Subcutaneous abdominal adipose tissue (tissue), 5 donors: ENCODE results near the gene RTN4RL2.

Experiments
- H3K27ac ChIP-seq: one replicate; pipeline ENCODE4 v1.7.0; 2013; ENCODE audit warnings: low read depth, mild to moderate bottlenecking, inconsistent platforms, low read length, moderate library complexity
- H3K27me3 ChIP-seq, 5 donors: one replicate each; pipeline ENCODE4 v1.7.0; 2013; ENCODE audit warnings: low read length in 5 of 5, inconsistent platforms in 1 of 5; ENCODE audit not compliant: control insufficient read depth in 5 of 5, insufficient read depth in 4 of 5
- H3K36me3 ChIP-seq, 5 donors: one replicate each; pipeline ENCODE4 v1.7.0; 2013; ENCODE audit warnings: low read length in 5 of 5; ENCODE audit not compliant: control insufficient read depth in 5 of 5, insufficient read depth in 5 of 5
- H3K4me1 ChIP-seq, 5 donors: one replicate each; pipeline ENCODE4 v1.7.0; 2013; ENCODE audit warnings: low read length in 5 of 5, mild to moderate bottlenecking in 3 of 5, moderate library complexity in 1 of 5; ENCODE audit not compliant: control insufficient read depth in 5 of 5, insufficient read depth in 5 of 5
- H3K4me3 ChIP-seq, 5 donors: one replicate each; pipeline ENCODE4 v1.7.0; 2013; ENCODE audit warnings: low read length in 5 of 5, low read depth in 1 of 5
- H3K9ac ChIP-seq, 5 donors: one replicate each; pipeline ENCODE4 v1.7.0; 2013; ENCODE audit warnings: low read length in 5 of 5, mild to moderate bottlenecking in 4 of 5, moderate library complexity in 3 of 5
- H3K9me3 ChIP-seq, 5 donors: one replicate each; pipeline ENCODE4 v1.7.0; 2013; ENCODE audit warnings: low read length in 5 of 5; ENCODE audit not compliant: control insufficient read depth in 5 of 5
- donor health status: healthy.
- donor health status: healthy.
- donor health status: healthy.
- donor health status: healthy.
- donor health status: healthy.

The RTN4RL2 gene

DNA sequence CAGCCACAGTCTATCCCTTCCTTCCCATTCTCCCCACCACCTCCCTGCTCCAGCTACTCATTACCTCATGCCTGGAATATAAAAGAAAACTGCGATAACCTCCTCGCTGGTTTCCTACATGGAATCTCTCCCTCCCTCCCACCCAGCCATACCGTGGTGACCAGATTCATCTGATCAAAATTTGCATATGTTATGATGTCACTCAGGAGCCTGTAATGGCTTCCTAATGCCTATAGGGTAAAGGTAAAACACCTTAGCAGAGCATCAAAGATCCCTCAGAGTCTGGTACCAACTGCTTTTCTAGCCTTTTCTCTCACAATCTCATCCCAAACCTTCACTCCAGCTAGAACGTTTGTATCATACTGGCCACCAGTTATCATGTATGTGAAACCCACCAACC, 19.6 kb downstream of the RTN4RL2 start:
- H3K4me1 ChIP-seq, result peaks cover 0 to 36% (median 27%) of the 10 kb centered on the region in 5 donors
- H3K27ac ChIP-seq, result no peak overlapping the region
- no peak overlapping the region for H3K9ac ChIP-seq
- peaks cover 0 to 8% (median 5%) of the 10 kb centered on the region in 5 donors for H3K36me3 ChIP-seq
- no peaks in the 10 kb centered on the region for H3K9me3 ChIP-seq
- no peak overlapping the region for H3K4me3 ChIP-seq
- H3K27me3 ChIP-seq, result peaks cover 7 to 23% (median 13%) of the 10 kb centered on the region in 5 donors

DNA sequence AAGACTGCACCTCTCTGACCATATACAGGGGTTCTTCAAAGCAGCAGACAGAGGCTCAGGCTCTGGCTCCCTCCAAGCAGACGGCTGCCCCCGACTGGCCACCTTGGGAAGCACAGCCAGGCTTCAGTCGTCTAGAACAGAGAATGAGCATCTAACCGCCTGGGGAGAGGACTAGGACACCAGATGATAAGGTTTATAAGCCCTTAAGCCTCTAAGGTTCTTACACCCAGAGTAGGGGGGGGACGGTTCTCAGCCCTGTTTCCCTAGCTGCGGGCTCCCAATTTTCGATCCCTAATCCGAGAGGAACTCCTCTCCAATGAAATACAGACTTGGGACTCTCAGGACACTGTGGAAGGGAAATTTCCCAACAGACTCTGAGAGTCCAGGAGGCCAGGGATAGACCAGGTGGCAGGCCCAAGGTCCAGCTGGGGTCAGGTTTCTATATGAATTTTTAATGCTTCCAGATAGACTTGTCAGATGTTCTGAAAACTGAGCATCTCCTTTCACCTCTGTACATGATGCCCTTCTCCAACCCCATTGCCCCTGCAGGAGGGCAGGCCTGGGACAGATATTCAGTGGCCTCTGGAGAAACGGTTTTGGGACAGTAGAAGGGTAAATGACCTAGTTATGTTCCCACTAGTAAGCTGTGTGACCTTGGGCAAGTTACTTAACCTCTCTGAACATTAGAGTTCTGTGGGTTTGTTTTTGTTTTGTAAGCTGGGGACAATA, 20.2 kb downstream of the RTN4RL2 start:
- Histone ChIP-seq H3K36me3 (peaks cover 0 to 14% (median 11%) of the 10 kb centered on the region in 5 donors), H3K9ac (no peak overlapping the region), H3K4me3 (no peak overlapping the region), H3K27me3 (peaks cover 7 to 16% (median 13%) of the 10 kb centered on the region in 5 donors), H3K4me1 (peaks cover 0 to 34% (median 26%) of the 10 kb centered on the region in 5 donors), H3K9me3 (no peaks in the 10 kb centered on the region), H3K27ac (no peak overlapping the region)

DNA sequence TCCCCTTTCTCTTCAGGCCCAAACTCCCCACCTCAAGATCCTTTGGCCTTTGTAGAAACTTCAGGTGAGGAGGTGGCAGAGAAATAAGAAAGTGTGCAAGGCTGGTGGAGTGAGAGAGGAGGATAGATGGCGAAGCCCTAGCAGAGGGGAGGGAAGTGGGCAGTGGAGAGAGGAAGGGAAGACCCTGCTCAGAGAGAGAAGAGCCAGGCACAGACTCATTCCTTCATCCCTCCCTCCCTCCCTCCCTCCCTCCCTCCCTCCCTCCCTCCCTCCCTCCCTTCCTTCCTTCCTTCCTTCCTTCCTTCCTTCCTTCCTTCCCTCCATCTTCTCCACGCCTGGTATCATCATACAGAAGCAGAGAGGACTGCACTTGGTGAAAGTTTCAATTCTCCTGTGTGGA, 21.0 kb downstream of the RTN4RL2 start:
- H3K4me3 ChIP-seq, result no peak overlapping the region
- H3K27ac ChIP-seq, result no peak overlapping the region
- H3K4me1 ChIP-seq, result peaks cover 0 to 27% (median 21%) of the 10 kb centered on the region in 5 donors
- H3K27me3 ChIP-seq, result peaks cover 7 to 13% (median 12%) of the 10 kb centered on the region in 5 donors
- H3K9ac ChIP-seq, result no peak overlapping the region
- H3K36me3 ChIP-seq, result peaks cover 0 to 20% (median 17%) of the 10 kb centered on the region in 5 donors
- H3K9me3 ChIP-seq, result no peaks in the 10 kb centered on the region

- no peak overlapping the region for H3K27ac ChIP-seq
- H3K36me3 ChIP-seq, result peaks cover 0 to 22% (median 21%) of the 10 kb centered on the region in 5 donors
- H3K9me3 ChIP-seq, result no peaks in the 10 kb centered on the region
- H3K4me3 ChIP-seq, result peak overlapping the region in 1 of 5 donors; percentile 49
- H3K4me1 ChIP-seq, result peaks cover 0 to 20% (median 15%) of the 10 kb centered on the region in 5 donors
- peaks cover 7 to 13% (median 8%) of the 10 kb centered on the region in 5 donors for H3K27me3 ChIP-seq
- H3K9ac ChIP-seq, result no peak overlapping the region
Observed at GRCh38 chr11:57481915-57482781, 21.8 kb downstream of the RTN4RL2 start.

GRCh38 chr11:57482782-57483561, 22.6 kb downstream of the RTN4RL2 start:
- Histone ChIP-seq H3K27ac (no peak overlapping the region), H3K9ac (no peak overlapping the region), H3K36me3 (peaks cover 0 to 31% (median 28%) of the 10 kb centered on the region in 5 donors), H3K4me1 (peaks cover 0 to 20% (median 15%) of the 10 kb centered on the region in 5 donors), H3K4me3 (peak overlapping the region in 3 of 5 donors; percentile 25 to 49 (median 42)), H3K9me3 (no peaks in the 10 kb centered on the region), H3K27me3 (peaks cover 7 to 13% (median 7%) of the 10 kb centered on the region in 5 donors)

DNA sequence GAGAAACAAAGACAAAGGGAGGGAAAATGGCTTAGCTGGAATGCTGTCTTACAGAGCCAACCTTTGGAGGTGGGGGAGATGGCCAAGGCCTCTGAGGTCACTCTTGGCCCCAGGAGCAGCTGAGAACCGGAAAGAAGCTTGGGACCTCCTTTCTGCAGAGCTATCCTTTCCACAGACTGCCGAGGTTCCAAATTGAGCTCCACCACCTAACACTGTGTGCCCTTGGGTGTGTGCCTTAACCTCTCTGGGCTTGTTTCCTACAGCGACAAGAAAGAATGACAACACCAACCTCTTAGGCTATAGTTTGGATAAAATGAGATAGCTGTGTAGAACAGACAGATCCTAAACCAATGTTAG, 23.2 kb downstream of the RTN4RL2 start:
- no peak overlapping the region for H3K4me3 ChIP-seq
- H3K27me3 ChIP-seq, result peaks cover 7 to 13% (median 7%) of the 10 kb centered on the region in 5 donors
- no peak overlapping the region for H3K9ac ChIP-seq
- no peak overlapping the region for H3K27ac ChIP-seq
- peaks cover 0 to 36% (median 33%) of the 10 kb centered on the region in 5 donors for H3K36me3 ChIP-seq
- H3K4me1 ChIP-seq, result peaks cover 0 to 20% (median 15%) of the 10 kb centered on the region in 5 donors
- H3K9me3 ChIP-seq, result no peaks in the 10 kb centered on the region

DNA sequence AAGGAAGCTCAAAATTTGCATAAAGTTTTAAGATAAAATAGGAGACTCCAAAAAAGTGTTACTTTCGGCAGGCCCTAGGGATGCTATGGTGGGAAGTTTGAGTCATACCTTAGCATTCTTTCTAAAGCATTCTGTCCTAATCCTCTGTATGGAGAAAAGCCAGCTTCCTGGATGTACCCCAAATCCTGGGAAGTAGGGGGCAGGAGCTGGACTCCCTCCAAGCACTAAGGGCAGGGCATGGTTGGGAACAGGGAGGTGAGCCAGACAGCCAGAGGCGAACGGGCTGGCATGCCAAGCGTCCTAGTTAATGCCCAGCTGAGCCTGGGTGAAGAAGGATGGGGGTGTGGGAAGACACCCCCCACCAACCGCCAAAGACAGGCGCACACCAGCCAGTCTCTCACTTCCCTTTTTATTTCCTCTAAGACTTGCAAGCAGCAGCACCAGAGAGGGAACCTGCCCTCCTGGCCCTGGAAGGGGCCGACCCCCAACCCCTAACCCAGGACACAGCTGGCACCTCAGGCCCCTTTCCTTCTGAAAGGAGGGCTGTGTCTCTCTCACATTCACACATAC, 23.9 kb downstream of the RTN4RL2 start:
- H3K9ac ChIP-seq, result no peak overlapping the region
- H3K4me1 ChIP-seq, result peaks cover 2 to 20% (median 15%) of the 10 kb centered on the region in 5 donors
- H3K27me3 ChIP-seq, result peaks cover 7 to 13% (median 7%) of the 10 kb centered on the region in 5 donors
- H3K4me3 ChIP-seq, result no peak overlapping the region
- H3K27ac ChIP-seq, result no peak overlapping the region
- H3K36me3 ChIP-seq, result peaks cover 0 to 43% (median 40%) of the 10 kb centered on the region in 5 donors
- no peaks in the 10 kb centered on the region for H3K9me3 ChIP-seq

GRCh38 chr11:57485217-57485990, 25.1 kb downstream of the RTN4RL2 start:
- no peak overlapping the region for H3K27ac ChIP-seq
- H3K27me3 ChIP-seq, result peaks cover 7 to 13% (median 7%) of the 10 kb centered on the region in 5 donors
- no peak overlapping the region for H3K9ac ChIP-seq
- H3K36me3 ChIP-seq, result peaks cover 0 to 55% (median 46%) of the 10 kb centered on the region in 5 donors
- no peaks in the 10 kb centered on the region for H3K9me3 ChIP-seq
- no peak overlapping the region for H3K4me3 ChIP-seq
- peaks cover 2 to 20% (median 15%) of the 10 kb centered on the region in 5 donors for H3K4me1 ChIP-seq
